Hypothalamus (tissue), 51 donors: ENCODE data around the gene RBM33.

Experiments
- DNase-seq, 51 donors: peaks; one replicate each; lab custom pipeline; 2025; lab: John Stamatoyannopoulos, UW

RBM33 gene

GRCh38 chr7:155717010-155717744, 72.7 kb downstream of the RBM33 start:
- DNase-seq, result no peak

DNA sequence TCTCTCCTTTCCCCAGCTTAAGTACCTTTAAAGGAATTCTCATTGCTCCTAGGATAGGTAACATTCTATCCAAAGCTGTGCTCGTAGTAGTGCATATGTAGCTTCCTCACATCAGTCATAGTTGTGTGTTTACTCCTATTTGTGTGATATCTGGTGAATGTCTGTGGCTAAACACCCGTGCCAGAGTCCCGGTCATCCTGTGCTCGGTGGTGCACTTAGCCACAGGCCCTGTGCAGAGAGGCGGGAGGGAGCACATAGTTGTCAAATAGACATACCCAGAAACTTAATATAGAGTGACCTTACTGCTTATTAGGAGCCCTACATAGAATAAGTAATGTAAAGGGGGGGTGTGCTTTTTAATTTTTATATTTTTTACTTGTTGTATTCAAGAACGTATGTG, 76.6 kb downstream of the RBM33 start:
- DNase-seq, result no peak

GRCh38 chr7:155722118-155722517, 77.7 kb downstream of the RBM33 start:
- no peak for DNase-seq

- no peak for DNase-seq
Measured at GRCh38 chr7:155722936-155723335, 78.5 kb downstream of the RBM33 start.

DNA sequence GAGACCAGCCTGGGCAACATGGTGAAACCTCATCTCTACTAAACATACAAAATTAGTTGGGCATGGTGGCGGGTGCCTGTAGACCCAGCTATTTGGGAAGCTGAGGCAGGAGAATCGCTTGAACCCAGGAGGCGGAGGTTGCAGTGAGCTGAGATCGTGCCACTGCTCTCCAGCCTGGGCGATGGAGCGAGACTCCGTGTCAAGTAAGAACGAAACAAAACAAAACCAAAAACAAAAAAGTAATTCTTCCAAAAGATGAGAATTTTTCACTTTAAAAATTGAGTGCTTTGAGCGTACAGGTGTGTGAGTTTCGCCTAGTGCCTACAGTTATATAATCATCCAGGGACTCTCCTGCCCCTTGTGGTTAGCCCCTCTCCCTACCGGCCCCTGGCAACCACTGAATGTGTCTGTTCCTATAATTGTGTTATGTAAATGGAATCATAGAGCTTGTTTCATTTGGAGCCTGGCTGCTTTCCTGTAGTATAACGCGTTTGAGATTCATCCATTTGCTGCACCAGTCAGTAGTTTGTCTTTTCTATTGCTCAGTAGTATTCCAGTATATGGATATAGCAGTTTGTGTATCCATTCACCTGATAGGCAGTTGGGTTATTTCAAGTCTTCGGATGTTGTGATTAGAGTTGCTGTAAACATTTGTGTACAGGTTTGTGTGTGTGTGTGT, 80.0 kb downstream of the RBM33 start:
- DNase-seq, result no peak

GRCh38 chr7:155725006-155725355, 80.5 kb downstream of the RBM33 start:
- no peak for DNase-seq

- DNase-seq, result no peak
Measured at GRCh38 chr7:155727616-155728015, 83.2 kb downstream of the RBM33 start.

DNA sequence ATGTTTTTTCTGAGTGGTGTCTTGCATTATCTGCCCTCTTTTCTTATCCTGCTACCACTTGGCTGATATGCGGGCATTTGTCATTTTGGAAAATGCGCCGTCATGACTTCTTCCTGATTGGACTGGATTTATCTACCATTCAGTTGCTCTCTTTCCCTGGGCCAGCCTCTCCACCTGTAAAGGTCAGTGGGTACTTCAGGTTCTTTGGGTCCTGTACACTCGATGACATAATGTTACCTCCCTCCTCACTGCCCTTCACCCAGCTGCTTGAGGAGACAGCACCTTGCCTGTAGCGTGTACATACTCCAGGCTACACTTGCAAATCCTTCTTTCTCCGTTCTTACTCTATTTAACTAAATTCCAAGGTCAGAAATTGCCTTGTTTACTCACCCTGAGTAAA, 83.7 kb downstream of the RBM33 start:
- DNase-seq, result no peak

DNA sequence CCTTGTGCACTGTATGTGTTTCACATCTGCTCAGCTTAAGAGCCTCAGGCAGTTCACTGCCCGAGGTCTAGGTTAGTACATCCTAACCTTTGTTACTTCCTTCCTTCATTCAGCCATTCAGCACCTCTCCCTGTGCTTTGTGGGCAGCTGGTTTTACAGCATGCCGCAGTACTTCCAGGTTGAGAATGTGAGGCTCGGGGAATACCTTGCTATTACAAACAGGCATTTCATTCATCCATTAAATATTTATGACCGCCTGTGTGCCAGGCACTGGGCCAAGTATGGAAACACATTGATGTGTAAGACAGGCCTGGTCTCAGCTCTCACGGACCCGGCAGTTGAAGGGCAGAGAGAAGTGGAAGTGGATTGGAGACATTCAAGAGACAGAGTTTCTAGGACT, 85.4 kb downstream of the RBM33 start:
- DNase-seq, result no peak

GRCh38 chr7:155731380-155731779, 86.9 kb downstream of the RBM33 start:
- no peak for DNase-seq

GRCh38 chr7:155731871-155732270, 87.4 kb downstream of the RBM33 start:
- DNase-seq, result no peak

DNA sequence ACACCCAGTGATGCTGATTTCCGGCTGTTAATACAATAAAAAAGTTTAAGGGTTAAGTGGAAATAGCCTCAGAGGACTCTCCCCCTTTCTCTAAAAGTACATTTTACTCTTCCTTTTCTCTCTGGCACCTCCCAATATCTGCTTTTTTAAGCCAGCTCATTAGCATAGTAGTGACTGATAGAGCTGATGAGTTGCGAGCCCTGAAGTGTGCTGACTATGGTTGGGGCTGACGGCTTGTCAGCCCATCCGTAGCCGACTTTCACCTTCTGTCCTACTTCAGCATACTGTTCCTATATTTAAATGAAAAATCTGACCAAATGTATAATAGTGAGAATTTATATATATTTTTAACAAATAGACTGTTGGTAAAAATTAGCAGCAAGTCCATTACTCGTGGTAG, 87.8 kb downstream of the RBM33 start:
- no peak for DNase-seq

DNA sequence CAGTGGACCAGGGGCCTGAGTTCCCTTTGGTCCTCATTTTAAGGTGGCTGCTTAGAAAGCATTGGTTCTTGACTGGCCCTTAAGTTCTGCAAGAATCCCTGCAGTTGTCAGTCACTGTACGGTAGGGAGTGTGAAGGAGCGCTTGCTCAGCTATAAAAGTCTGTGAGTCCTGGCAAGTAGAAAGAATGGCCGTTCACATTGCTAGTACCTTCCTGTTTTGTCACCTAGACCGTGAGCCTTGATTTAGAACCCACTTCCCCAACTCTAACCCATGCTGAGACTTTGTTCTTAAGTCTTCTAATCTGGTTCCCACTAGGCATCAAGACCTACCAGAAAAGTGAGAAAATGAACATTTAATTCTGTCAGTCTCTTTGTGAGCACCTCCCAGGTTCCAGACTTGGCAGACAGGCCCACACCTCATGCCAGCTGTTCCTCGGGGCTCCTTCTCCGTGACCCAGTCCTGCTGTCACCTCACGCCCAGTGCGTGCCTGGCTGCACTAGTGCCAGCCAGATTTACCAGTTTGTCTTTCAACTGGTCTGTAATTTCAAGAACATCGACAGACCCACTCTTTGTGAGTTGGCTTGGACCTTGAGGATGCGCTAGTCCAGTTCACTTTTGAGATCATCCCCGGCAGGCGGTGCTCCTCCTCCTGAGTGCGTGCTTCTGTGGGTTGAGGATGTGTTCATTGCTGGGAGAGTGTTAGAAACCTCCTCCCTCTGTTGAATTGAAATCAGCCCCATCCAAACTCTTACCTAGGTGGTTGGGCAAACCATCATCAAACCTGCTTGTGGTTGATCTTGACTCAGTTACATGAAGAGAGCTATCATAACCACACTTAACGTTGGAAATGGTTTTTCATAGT, 89.4 kb downstream of the RBM33 start:
- no peak for DNase-seq

GRCh38 chr7:155734445-155734809, 90.0 kb downstream of the RBM33 start:
- DNase-seq, result peak in 1 of 51 donors; percentile 19

DNA sequence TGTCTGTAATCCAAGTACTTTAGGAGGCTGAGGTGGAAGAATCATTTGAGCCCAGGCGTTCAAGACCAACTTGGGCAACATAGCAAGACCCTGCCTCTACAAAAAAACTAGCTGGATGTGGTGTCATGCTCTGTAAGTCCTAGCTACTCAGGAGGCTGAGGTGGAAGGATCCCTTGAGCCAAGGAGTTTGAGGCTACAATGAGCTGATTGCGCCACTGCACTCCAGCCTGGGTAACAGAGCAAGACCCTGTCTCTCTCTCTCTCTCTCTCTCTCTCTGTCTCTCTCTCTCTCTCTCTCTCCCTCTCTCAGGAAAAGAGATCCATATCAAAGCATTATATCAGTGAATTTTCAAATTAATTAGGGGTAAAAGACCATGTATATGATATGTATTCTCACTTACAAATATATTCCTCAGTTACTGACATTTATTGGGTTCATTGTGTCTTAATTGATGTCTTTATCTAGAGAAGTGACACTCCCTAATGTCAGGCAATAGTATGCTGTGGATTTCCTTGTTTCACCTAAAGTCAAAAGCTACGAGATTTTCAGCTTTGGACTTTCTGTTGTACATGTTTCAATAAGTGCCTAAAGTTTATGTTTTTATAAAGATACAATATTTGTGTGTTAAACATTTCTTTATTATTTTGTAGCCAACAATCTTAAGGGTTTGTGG, 91.1 kb downstream of the RBM33 start:
- no peak for DNase-seq

GRCh38 chr7:155737590-155737989, 93.1 kb downstream of the RBM33 start:
- no peak for DNase-seq

GRCh38 chr7:155738104-155738503, 93.6 kb downstream of the RBM33 start:
- no peak for DNase-seq

- peak in 44 of 51 donors; percentile 12 to 93 (median 56) for DNase-seq
Measured at GRCh38 chr7:155738652-155739537, 94.4 kb downstream of the RBM33 start.

GRCh38 chr7:155739538-155740143, 95.2 kb downstream of the RBM33 start:
- DNase-seq, result no peak

GRCh38 chr7:155741082-155741481, 96.6 kb downstream of the RBM33 start:
- DNase-seq, result no peak
